B cell (primary cell): ENCODE measurements around the gene BARX1. TPM values are rescaled to one million over a fixed set of nuclear protein-coding genes. Genes with fewer than 3 reads are reported as not detected.

ENCODE experiments used
- ATAC-seq: fragments of 200-7000 bp; cut with Tn5 transposase; one replicate; pipeline ENCODE4 v1.10.0; 2021; ENCODE audit warnings: low read depth, mild to moderate bottlenecking, moderate number of reproducible peaks, moderate library complexity
- CTCF ChIA-PET: fragments of 350-600 bp; sonication (Branson Sonifier 250); formaldehyde crosslinking; loops from one replicate; lab custom pipeline; 2021; ENCODE audit warnings: antibody characterized with exemption, inconsistent platforms; lab: Charles Lee
- POLR2A ChIA-PET: fragments of 350-600 bp; sonication (Branson Sonifier 250); formaldehyde crosslinking; loops from one replicate; lab custom pipeline; 2021; ENCODE audit warnings: antibody characterized with exemption; lab: Charles Lee
- DNase-seq: peaks from one replicate; pipeline ENCODE4 v3.0.0; 2013
- H2AFZ ChIP-seq: 2 replicates; pipeline ENCODE4 v1.6.1; 2012; ENCODE audit warnings: mild to moderate bottlenecking, low read depth, low read length; ENCODE audit not compliant: insufficient read depth, poor library complexity, severe bottlenecking
- H3K27ac ChIP-seq, 2 donors: 1 replicate in 1 of 2; 2 replicates in 1 of 2; pipeline ENCODE4 v1.5.1; 2012 to 2013; ENCODE audit warnings: low read length in 2 of 2, mild to moderate bottlenecking in 2 of 2, moderate library complexity in 1 of 2
- H3K27me3 ChIP-seq, 4 experiments: fragments of 200-600 bp in 1 of 4; sonication (generic) in 1 of 4; replicated peaks in 1 of 4; 1 replicate in 2 of 4; 2 replicates in 2 of 4; pipeline versions ENCODE4 v1.6.1 to v1.7.0; 2013 to 2016; ENCODE audit warnings: low read length in 3 of 4, mild to moderate bottlenecking in 2 of 4, mixed read lengths in 1 of 4, moderate library complexity in 1 of 4; ENCODE audit not compliant: insufficient read depth in 4 of 4, control insufficient read depth in 3 of 4; ENCODE audit errors: control extremely low read depth in 1 of 4
- H3K36me3 ChIP-seq, 2 experiments: replicated peaks in 1 of 2; 1 replicate in 1 of 2; 2 replicates in 1 of 2; pipeline versions ENCODE4 v1.6.1 to v1.7.1; 2013; ENCODE audit warnings: low read length in 1 of 2; ENCODE audit not compliant: insufficient read depth in 2 of 2, control insufficient read depth in 1 of 2; ENCODE audit errors: control extremely low read depth in 1 of 2, extremely low read depth in 1 of 2
- H3K4me1 ChIP-seq, 2 donors: fragments of 200-600 bp in 1 of 2; sonication (generic) in 1 of 2; 1 replicate in 1 of 2; 2 replicates in 1 of 2; pipeline versions ENCODE4 v1.5.1 to v1.6.1; 2013 to 2017; ENCODE audit warnings: low read length in 2 of 2; ENCODE audit not compliant: control insufficient read depth in 2 of 2, insufficient read depth in 2 of 2
- H3K4me2 ChIP-seq: replicated peaks from 2 replicates; pipeline ENCODE3; 2012; ENCODE audit warnings: mild to moderate bottlenecking, low read depth, low read length; ENCODE audit not compliant: poor library complexity, severe bottlenecking
- H3K4me3 ChIP-seq, 5 experiments: fragments of 200-600 bp in 1 of 5; sonication (generic) in 1 of 5; 1 replicate in 3 of 5; 2 replicates in 2 of 5; pipeline versions ENCODE4 v1.5.1 to v1.7.0; 2011 to 2016; ENCODE audit warnings: low read length in 4 of 5, mild to moderate bottlenecking in 4 of 5, low read depth in 2 of 5, control low read depth in 1 of 5, moderate library complexity in 1 of 5; ENCODE audit not compliant: insufficient read depth in 1 of 5; ENCODE audit errors: control extremely low read depth in 1 of 5, extremely low read depth in 1 of 5
- H3K79me2 ChIP-seq: fragments of 200-600 bp; sonication (generic); one replicate; pipeline ENCODE4 v1.6.0; 2016; ENCODE audit warnings: low read length; ENCODE audit not compliant: control insufficient read depth, insufficient read depth
- H3K9ac ChIP-seq: fragments of 200-600 bp; sonication (generic); 2 replicates; pipeline ENCODE4 v1.6.1; 2017; ENCODE audit warnings: mild to moderate bottlenecking, low read length, moderate library complexity
- H3K9me3 ChIP-seq, 3 donors: one replicate each; pipeline versions ENCODE4 v1.6.1 to v1.7.1; 2013; ENCODE audit warnings: low read length in 2 of 3; ENCODE audit not compliant: control insufficient read depth in 2 of 3, insufficient read depth in 1 of 3; ENCODE audit errors: control extremely low read depth in 1 of 3
- H4K20me1 ChIP-seq: 2 replicates; pipeline ENCODE4 v1.6.0; 2012; ENCODE audit warnings: mild to moderate bottlenecking, low read length; ENCODE audit not compliant: insufficient read depth, control insufficient read depth, poor library complexity, severe bottlenecking
- H3K27ac Mint-ChIP-seq: one replicate; pipeline ENCODE4 v1.8.0; 2021; ENCODE audit warnings: mixed read lengths
- H3K27me3 Mint-ChIP-seq: one replicate; pipeline ENCODE4 v1.8.0; 2021; ENCODE audit warnings: mixed read lengths
- H3K4me1 Mint-ChIP-seq: one replicate; pipeline ENCODE4 v1.8.0; 2021; ENCODE audit warnings: mixed read lengths
- H3K4me3 Mint-ChIP-seq: one replicate; pipeline ENCODE4 v1.8.0; 2021; ENCODE audit warnings: mixed read lengths
- H3K9me3 Mint-ChIP-seq: one replicate; pipeline ENCODE4 v1.8.0; 2022; ENCODE audit warnings: mixed read lengths; ENCODE audit not compliant: insufficient read depth
- EZH2 ChIP-seq: IDR thresholded peaks from 2 replicates; pipeline ENCODE4 v1.6.1; 2012; ENCODE audit warnings: borderline replicate concordance, low read depth, mild to moderate bottlenecking, moderate library complexity, low read length; ENCODE audit not compliant: insufficient read depth, poor library complexity, severe bottlenecking
- WGBS: methylation state at CpG from one replicate; pipeline ENCODE4 v1.1.5; 2013; ENCODE audit warnings: missing lambda C conversion rate; ENCODE audit not compliant: insufficient coverage; 5-methylcytosine and 5-hydroxymethylcytosine counted together
- intact Hi-C: fragments of 100-400 bp; cut with micrococcal nuclease; formaldehyde crosslinking; loops from one replicate; pipeline ENCODE4 v1.10.0; 2022
- polyA plus RNA-seq: library from polyadenylated mRNA; depleted of rRNA; stranded (reverse); fragments of >200 nt; gene quantifications from 2 replicates; pipeline ENCODE4 v1.2.3, GENCODE V29; 2012
- total RNA-seq, 2 donors: library from RNA; stranded (reverse); fragments of 120-200 nt in 1 of 2; gene quantifications; 1 replicate in 1 of 2; 2 replicates in 1 of 2; pipeline versions ENCODE4 v1.2.3 to v1.2.4, GENCODE V29; 2013 to 2022
- TF ChIP-seq, protein P1 (sequence below): fragments of 200-600 bp; IDR thresholded peaks from one replicate; pipeline ENCODE4 v1.8.0; 2022; ENCODE audit warnings: antibody characterized with exemption, mild to moderate bottlenecking

The BARX1 gene
- total and polyA plus RNA-seq, 2 donors (not counting 1 experiment from before 2014, with no cell fraction given) = not detected

DNA sequence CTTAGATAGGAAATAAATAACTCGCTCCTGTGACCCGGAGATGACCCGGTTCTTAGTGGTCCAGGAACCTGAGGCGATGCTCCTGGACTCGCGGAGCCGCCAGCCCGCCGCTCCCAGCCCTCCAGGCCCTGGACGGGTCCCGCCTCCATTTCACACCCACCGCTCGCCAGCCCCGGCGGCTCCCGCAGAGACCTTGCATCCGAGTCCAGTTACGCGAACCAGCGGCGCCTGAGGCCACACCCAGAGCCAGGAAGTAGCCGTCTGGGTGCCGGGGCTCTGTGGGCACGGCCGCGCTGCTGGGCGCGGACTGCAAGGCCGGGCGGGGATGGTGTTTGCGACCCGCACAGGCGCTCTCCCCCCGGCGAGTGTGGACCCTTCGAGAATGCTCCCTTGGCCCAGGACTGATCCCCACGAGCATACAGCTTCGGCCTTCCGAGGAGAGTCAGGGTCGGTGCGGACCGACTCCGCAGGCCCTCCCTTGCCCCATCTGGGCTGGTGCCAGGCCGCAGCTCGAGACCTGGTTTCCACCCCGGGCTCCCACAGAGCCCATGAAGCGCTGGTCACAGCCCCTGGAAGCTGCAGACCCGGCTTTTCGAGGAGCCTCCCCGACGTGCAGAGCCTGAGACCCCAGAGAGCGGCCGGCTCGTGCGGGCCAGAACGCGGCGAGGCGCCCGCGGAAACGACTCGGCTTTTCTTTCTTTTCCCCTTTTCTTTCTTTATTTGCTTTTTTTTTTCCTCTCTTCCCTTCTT lies 5.2 kb upstream of the BARX1 start:
- intact Hi-C loops = loop anchor here (5.0 kb wide), 1 partner anchor 998 kb away; no protein-coding TSS in a partner anchor
- POLR2A ChIA-PET = no interaction called here
- no peaks in the 10 kb centered on the region for H3K36me3 ChIP-seq
- H3K27ac ChIP-seq = no peak overlapping the region
- no peaks in the 10 kb centered on the region for H3K79me2 ChIP-seq
- H2AFZ ChIP-seq = peak overlapping the region; percentile 47
- peaks cover 53 to 58% of the 10 kb centered on the region in 2 donors for H3K4me1 ChIP-seq
- no peaks in the 10 kb centered on the region for H4K20me1 ChIP-seq
- DNase-seq (peak; percentile 47), ATAC-seq (no peak)
- Mint-ChIP-seq H3K27me3 (peaks cover 68% of the 10 kb centered on the region), H3K4me3 (peak overlapping the region; percentile 70), H3K4me1 (peaks cover 44% of the 10 kb centered on the region), H3K9me3 (no peaks in the 10 kb centered on the region), H3K27ac (no peak overlapping the region)
- peak; percentile 60 for TF ChIP-seq EZH2
- TF ChIP-seq, protein P1, sequence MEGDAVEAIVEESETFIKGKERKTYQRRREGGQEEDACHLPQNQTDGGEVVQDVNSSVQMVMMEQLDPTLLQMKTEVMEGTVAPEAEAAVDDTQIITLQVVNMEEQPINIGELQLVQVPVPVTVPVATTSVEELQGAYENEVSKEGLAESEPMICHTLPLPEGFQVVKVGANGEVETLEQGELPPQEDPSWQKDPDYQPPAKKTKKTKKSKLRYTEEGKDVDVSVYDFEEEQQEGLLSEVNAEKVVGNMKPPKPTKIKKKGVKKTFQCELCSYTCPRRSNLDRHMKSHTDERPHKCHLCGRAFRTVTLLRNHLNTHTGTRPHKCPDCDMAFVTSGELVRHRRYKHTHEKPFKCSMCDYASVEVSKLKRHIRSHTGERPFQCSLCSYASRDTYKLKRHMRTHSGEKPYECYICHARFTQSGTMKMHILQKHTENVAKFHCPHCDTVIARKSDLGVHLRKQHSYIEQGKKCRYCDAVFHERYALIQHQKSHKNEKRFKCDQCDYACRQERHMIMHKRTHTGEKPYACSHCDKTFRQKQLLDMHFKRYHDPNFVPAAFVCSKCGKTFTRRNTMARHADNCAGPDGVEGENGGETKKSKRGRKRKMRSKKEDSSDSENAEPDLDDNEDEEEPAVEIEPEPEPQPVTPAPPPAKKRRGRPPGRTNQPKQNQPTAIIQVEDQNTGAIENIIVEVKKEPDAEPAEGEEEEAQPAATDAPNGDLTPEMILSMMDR = no peak
- peak overlapping the region; percentile 74 for H3K4me2 ChIP-seq
- H3K9me3 ChIP-seq = peaks cover 0 to 41% (median 3%) of the 10 kb centered on the region in 3 donors
- peak overlapping the region in 3 of 5 experiments; percentile 11 to 39 (median 17) for H3K4me3 ChIP-seq
- 10% methylated on average over 63 of the region's 63 CpGs for WGBS
- peaks cover 0 to 96% (median 66%) of the 10 kb centered on the region in 4 experiments for H3K27me3 ChIP-seq
- H3K9ac ChIP-seq = no peak overlapping the region
- CTCF ChIA-PET = interaction anchor here (0.6 to 5.6 kb wide), 5 partner anchors 9 to 853 kb away, joined by 3 to 60 read pairs (median 7); no protein-coding TSS in a partner anchor

DNA sequence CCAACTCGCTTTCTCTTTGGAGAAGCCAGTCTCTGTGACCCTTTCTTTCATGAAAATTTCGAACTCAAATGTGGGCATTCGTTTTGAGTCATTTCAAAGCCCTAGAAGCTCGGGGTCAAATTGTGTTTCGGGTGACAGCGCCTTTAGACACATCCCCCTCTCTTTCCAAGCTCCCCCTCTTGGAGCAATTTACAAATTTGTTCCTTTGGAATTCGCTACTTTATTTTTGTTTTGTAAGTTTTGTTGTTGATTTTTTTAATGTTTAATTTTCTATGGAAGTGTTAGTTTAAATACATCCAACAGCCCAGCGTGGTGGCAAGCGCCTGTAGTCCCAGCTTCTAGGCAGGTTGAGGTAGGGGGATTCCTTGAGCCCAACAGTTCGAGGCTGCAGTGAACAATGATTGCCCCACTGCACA lies 4.6 kb upstream of the BARX1 start:
- CTCF ChIA-PET = interaction anchor here (0.6 to 1.8 kb wide), 3 partner anchors 274 to 852 kb away, joined by 3 to 7 read pairs (median 3); no protein-coding TSS in a partner anchor

More for the DNA sequence above, 4.6 kb upstream of the BARX1 start:
- Histone ChIP-seq H3K27me3 (peaks cover 0 to 95% (median 66%) of the 10 kb centered on the region in 4 experiments), H3K27ac (no peak overlapping the region), H3K4me2 (peak overlapping the region; percentile 74), H3K4me3 (peak overlapping the region in 1 of 5 experiments; percentile 60), H3K9ac (no peak overlapping the region), H3K36me3 (no peaks in the 10 kb centered on the region), H3K79me2 (no peaks in the 10 kb centered on the region), H2AFZ (no peak overlapping the region), H4K20me1 (no peaks in the 10 kb centered on the region), H3K9me3 (peaks cover 0 to 41% (median 3%) of the 10 kb centered on the region in 3 donors), H3K4me1 (peaks cover 54 to 59% of the 10 kb centered on the region in 2 donors)
- peak; percentile 30 for DNase-seq
- intact Hi-C loops = loop anchor here (2.0 to 5.0 kb wide), 2 partner anchors 71 to 997 kb away; no protein-coding TSS in a partner anchor
- no peak for ATAC-seq
- Mint-ChIP-seq H3K4me1 (peaks cover 45% of the 10 kb centered on the region), H3K9me3 (no peaks in the 10 kb centered on the region), H3K27me3 (peaks cover 64% of the 10 kb centered on the region), H3K4me3 (peak overlapping the region; percentile 70), H3K27ac (no peak overlapping the region)
- POLR2A ChIA-PET = no interaction called here
- TF ChIP-seq, protein P1 = no peak
- no peak for TF ChIP-seq EZH2
- 0% methylated on average over 3 of the region's 10 CpGs for WGBS
